ENCODE measurements around the gene LARGE1.

The LARGE1 gene

DNA sequence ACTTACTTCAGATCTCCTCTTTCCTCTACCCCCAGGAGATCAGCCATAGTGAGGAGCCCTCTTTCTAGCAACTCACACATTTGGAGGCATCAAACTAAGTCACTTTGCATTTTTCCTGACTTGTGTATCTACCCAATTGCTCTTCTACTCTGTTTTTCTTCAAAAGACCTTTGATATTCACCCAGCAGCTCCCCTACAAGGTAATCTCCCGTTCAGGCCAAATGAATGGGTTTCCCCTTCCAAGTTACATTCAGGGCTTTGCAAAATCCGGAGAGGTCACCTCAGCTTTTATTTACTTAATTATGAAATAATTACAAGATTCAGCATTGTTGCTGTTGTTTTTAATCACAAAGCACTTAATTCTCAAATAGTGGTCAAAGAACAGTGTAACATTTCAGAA, 6.1 kb downstream of the LARGE1 start:
- H3K27ac ChIP-seq (replicated peaks) = no peak overlapping the region
- TF ChIP-seq SPI1 (IDR thresholded peaks at IDR 0.05; ENCODE audit: borderline replicate concordance, low read depth) = no peak
- TF ChIP-seq, protein P1, sequence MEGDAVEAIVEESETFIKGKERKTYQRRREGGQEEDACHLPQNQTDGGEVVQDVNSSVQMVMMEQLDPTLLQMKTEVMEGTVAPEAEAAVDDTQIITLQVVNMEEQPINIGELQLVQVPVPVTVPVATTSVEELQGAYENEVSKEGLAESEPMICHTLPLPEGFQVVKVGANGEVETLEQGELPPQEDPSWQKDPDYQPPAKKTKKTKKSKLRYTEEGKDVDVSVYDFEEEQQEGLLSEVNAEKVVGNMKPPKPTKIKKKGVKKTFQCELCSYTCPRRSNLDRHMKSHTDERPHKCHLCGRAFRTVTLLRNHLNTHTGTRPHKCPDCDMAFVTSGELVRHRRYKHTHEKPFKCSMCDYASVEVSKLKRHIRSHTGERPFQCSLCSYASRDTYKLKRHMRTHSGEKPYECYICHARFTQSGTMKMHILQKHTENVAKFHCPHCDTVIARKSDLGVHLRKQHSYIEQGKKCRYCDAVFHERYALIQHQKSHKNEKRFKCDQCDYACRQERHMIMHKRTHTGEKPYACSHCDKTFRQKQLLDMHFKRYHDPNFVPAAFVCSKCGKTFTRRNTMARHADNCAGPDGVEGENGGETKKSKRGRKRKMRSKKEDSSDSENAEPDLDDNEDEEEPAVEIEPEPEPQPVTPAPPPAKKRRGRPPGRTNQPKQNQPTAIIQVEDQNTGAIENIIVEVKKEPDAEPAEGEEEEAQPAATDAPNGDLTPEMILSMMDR (IDR thresholded peaks at IDR 0.05; ENCODE audit: insufficient read depth, low read length) = no peak
- TF ChIP-seq, protein P2, sequence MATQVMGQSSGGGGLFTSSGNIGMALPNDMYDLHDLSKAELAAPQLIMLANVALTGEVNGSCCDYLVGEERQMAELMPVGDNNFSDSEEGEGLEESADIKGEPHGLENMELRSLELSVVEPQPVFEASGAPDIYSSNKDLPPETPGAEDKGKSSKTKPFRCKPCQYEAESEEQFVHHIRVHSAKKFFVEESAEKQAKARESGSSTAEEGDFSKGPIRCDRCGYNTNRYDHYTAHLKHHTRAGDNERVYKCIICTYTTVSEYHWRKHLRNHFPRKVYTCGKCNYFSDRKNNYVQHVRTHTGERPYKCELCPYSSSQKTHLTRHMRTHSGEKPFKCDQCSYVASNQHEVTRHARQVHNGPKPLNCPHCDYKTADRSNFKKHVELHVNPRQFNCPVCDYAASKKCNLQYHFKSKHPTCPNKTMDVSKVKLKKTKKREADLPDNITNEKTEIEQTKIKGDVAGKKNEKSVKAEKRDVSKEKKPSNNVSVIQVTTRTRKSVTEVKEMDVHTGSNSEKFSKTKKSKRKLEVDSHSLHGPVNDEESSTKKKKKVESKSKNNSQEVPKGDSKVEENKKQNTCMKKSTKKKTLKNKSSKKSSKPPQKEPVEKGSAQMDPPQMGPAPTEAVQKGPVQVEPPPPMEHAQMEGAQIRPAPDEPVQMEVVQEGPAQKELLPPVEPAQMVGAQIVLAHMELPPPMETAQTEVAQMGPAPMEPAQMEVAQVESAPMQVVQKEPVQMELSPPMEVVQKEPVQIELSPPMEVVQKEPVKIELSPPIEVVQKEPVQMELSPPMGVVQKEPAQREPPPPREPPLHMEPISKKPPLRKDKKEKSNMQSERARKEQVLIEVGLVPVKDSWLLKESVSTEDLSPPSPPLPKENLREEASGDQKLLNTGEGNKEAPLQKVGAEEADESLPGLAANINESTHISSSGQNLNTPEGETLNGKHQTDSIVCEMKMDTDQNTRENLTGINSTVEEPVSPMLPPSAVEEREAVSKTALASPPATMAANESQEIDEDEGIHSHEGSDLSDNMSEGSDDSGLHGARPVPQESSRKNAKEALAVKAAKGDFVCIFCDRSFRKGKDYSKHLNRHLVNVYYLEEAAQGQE (IDR thresholded peaks at IDR 0.05; ENCODE audit: insufficient replicate concordance, low read depth) = no peak
- no peak for TF ChIP-seq GABPA (IDR thresholded peaks at IDR 0.05; ENCODE audit: low read depth)
- no peak for TF ChIP-seq POLR2AphosphoS5 (IDR thresholded peaks at IDR 0.05; ENCODE audit: low read depth)
- no peak for DNase-seq (ENCODE audit: low read depth in 1 of 2, low spot score in 1 of 2)
- no peak overlapping the region for H3K4me3 ChIP-seq (replicated peaks; ENCODE audit: insufficient read depth, low read length)
- H3K27me3 ChIP-seq (ENCODE audit: insufficient read depth, poor library complexity, severe bottlenecking) = peaks cover 8% of the 10 kb centered on the region

- H3K27ac ChIP-seq (replicated peaks) = no peak overlapping the region
- no peak overlapping the region for H3K4me3 ChIP-seq (replicated peaks; ENCODE audit: insufficient read depth, low read length)
- peaks cover under 1% of the 10 kb centered on the region for H3K27me3 ChIP-seq (ENCODE audit: insufficient read depth, poor library complexity, severe bottlenecking)
- no peak for DNase-seq (ENCODE audit: low read depth in 1 of 2, low spot score in 1 of 2)
- TF ChIP-seq, protein P1 (IDR thresholded peaks at IDR 0.05; ENCODE audit: insufficient read depth, low read length) = no peak
- TF ChIP-seq GABPA (IDR thresholded peaks at IDR 0.05; ENCODE audit: low read depth) (no peak), SPI1 (IDR thresholded peaks at IDR 0.05; ENCODE audit: borderline replicate concordance, low read depth) (no peak), POLR2AphosphoS5 (IDR thresholded peaks at IDR 0.05; ENCODE audit: low read depth) (no peak)
- TF ChIP-seq, protein P2 (IDR thresholded peaks at IDR 0.05; ENCODE audit: insufficient replicate concordance, low read depth) = no peak
These were observed 7.1 kb downstream of the LARGE1 start for GRCh38 chr22:33913188-33913587.

GRCh38 chr22:33909911-33910310, 10.4 kb downstream of the LARGE1 start:
- H3K27me3 ChIP-seq (ENCODE audit: insufficient read depth, poor library complexity, severe bottlenecking) = no peaks in the 10 kb centered on the region
- TF ChIP-seq GABPA (IDR thresholded peaks at IDR 0.05; ENCODE audit: low read depth) (no peak), POLR2AphosphoS5 (IDR thresholded peaks at IDR 0.05; ENCODE audit: low read depth) (no peak), SPI1 (IDR thresholded peaks at IDR 0.05; ENCODE audit: borderline replicate concordance, low read depth) (no peak)
- TF ChIP-seq, protein P1 (IDR thresholded peaks at IDR 0.05; ENCODE audit: insufficient read depth, low read length) = no peak
- TF ChIP-seq, protein P2 (IDR thresholded peaks at IDR 0.05; ENCODE audit: insufficient replicate concordance, low read depth) = no peak
- H3K27ac ChIP-seq (replicated peaks) = no peak overlapping the region
- DNase-seq (ENCODE audit: low read depth in 1 of 2, low spot score in 1 of 2) = no peak
- no peak overlapping the region for H3K4me3 ChIP-seq (replicated peaks; ENCODE audit: insufficient read depth, low read length)
